SK-N-SH (cell line): ENCODE results near the gene SH3PXD2B. TPM values are rescaled to one million over a fixed set of nuclear protein-coding genes. Genes with fewer than 3 reads are reported as not detected.

Source experiments
- CTCF ChIA-PET: fragments of 300-600, 350-600 bp; formaldehyde crosslinking; extraction: SDS; loops from one replicate; lab custom pipeline; 2021; lab: Yijun Ruan, JAX
- POLR2A ChIA-PET: fragments of 350-600 bp; sonication (Branson Sonifier 250); formaldehyde crosslinking; extraction: SDS; loops from one replicate; lab custom pipeline; 2020; ENCODE audit warnings: antibody characterized with exemption, inconsistent platforms; lab: Yijun Ruan, JAX
- DNase-seq: peaks from one replicate; pipeline ENCODE4 v3.0.0; 2012
- H2AFZ ChIP-seq: fragments of 200-600 bp; sonication (generic); 2 replicates; pipeline ENCODE4 v1.8.1; 2016; ENCODE audit warnings: antibody characterized with exemption, mild to moderate bottlenecking, low read depth
- H3F3A ChIP-seq: fragments of 200-600 bp; sonication (generic); replicated peaks from 2 replicates; pipeline ENCODE3; 2016; ENCODE audit warnings: antibody characterized with exemption, mild to moderate bottlenecking; ENCODE audit not compliant: insufficient read depth
- H3K27ac ChIP-seq, 2 experiments: fragments of 200-500 bp in 1 of 2; fragments of 200-600 bp in 1 of 2; sonication (Bioruptor generic) in 1 of 2; sonication (generic), shearing (Covaris generic) in 1 of 2; 2 replicates each; pipeline versions ENCODE4 v1.5.1 to v1.6.1; 2014 to 2016; ENCODE audit warnings: low read depth in 2 of 2, inconsistent platforms in 1 of 2, low read length in 1 of 2, mild to moderate bottlenecking in 1 of 2, mixed read lengths in 1 of 2
- H3K27me3 ChIP-seq: fragments of 200-600 bp; sonication (generic), shearing (Covaris generic); 2 replicates; pipeline ENCODE4 v1.6.1; 2016; ENCODE audit warnings: mixed run types; ENCODE audit not compliant: insufficient read depth
- H3K36me3 ChIP-seq, 2 experiments: fragments of 200-500 bp in 1 of 2; fragments of 200-600 bp in 1 of 2; sonication (Bioruptor generic) in 1 of 2; sonication (generic) in 1 of 2; replicated peaks in 1 of 2; 2 replicates each; pipeline versions ENCODE3 to v1.5.1; 2014 to 2016; ENCODE audit warnings: low read length in 1 of 2, mild to moderate bottlenecking in 1 of 2; ENCODE audit not compliant: insufficient read depth in 2 of 2, control insufficient read depth in 1 of 2
- H3K4me1 ChIP-seq, 2 experiments: fragments of 200-500 bp in 1 of 2; fragments of 200-600 bp in 1 of 2; sonication (Bioruptor generic) in 1 of 2; sonication (generic), shearing (Covaris generic) in 1 of 2; 2 replicates each; pipeline versions ENCODE4 v1.5.1 to v1.6.1; 2014 to 2016; ENCODE audit warnings: low read depth in 1 of 2, low read length in 1 of 2, mixed run types in 1 of 2; ENCODE audit not compliant: insufficient read depth in 2 of 2, control insufficient read depth in 1 of 2
- H3K4me2 ChIP-seq: fragments of 200-600 bp; sonication (generic), shearing (Covaris generic); 2 replicates; pipeline ENCODE4 v1.6.1; 2017; ENCODE audit warnings: mixed run types
- H3K4me3 ChIP-seq, 2 experiments: fragments of 200-500 bp in 1 of 2; fragments of 200-600 bp in 1 of 2; sonication (Bioruptor generic) in 1 of 2; sonication (generic), shearing (Covaris generic) in 1 of 2; 2 replicates each; pipeline versions ENCODE4 v1.5.1 to v1.8.1; 2014 to 2016; ENCODE audit warnings: low read depth in 2 of 2, inconsistent platforms in 1 of 2, low read length in 1 of 2, mild to moderate bottlenecking in 1 of 2, mixed read lengths in 1 of 2, moderate library complexity in 1 of 2
- H3K79me2 ChIP-seq: fragments of 200-600 bp; sonication (generic); 2 replicates; pipeline ENCODE4 v1.8.1; 2017; ENCODE audit warnings: mild to moderate bottlenecking; ENCODE audit not compliant: insufficient read depth
- H3K9ac ChIP-seq: fragments of 200-600 bp; sonication (generic); 2 replicates; pipeline ENCODE4 v1.6.1; 2017; ENCODE audit warnings: mixed run types
- H3K9me2 ChIP-seq: fragments of 200-600 bp; sonication (generic); 2 replicates; pipeline ENCODE4 v1.6.1; 2017; ENCODE audit warnings: mixed run types
- H3K9me3 ChIP-seq: fragments of 200-600 bp; sonication (generic); 2 replicates; pipeline ENCODE4 v1.6.1; 2017; ENCODE audit warnings: mixed run types, mild to moderate bottlenecking, moderate library complexity
- H4K20me1 ChIP-seq: fragments of 200-600 bp; sonication (generic); 2 replicates; pipeline ENCODE4 v1.6.1; 2017; ENCODE audit warnings: mild to moderate bottlenecking, mixed run types; ENCODE audit not compliant: insufficient read depth
- EP300 ChIP-seq, 2 experiments: IDR thresholded peaks; 2 replicates each; pipeline versions ENCODE4 v1.4.0 to v1.6.1; 2012; ENCODE audit warnings: borderline replicate concordance in 1 of 2, low read depth in 1 of 2, low read length in 1 of 2
- EZH2phosphoT487 ChIP-seq: fragments of 200-600 bp; sonication (generic); IDR thresholded peaks from 2 replicates; pipeline ENCODE4 v1.6.1; 2017; ENCODE audit warnings: low read depth, mixed run types, mild to moderate bottlenecking, antibody characterized with exemption, moderate library complexity, borderline replicate concordance
- FOSL2 ChIP-seq: IDR thresholded peaks from 2 replicates; pipeline ENCODE4 v1.4.0; 2012; ENCODE audit warnings: low read depth, mild to moderate bottlenecking, moderate library complexity, borderline replicate concordance
- FOXJ3 ChIP-seq: sonication (generic); formaldehyde crosslinking; IDR thresholded peaks from 2 replicates; pipeline ENCODE4 v1.5.1; 2020; ENCODE audit warnings: mild to moderate bottlenecking, missing genetic modification reagents
- FOXM1 ChIP-seq: IDR thresholded peaks from 2 replicates; pipeline ENCODE4 v1.4.0; 2012; ENCODE audit warnings: low read depth, mild to moderate bottlenecking
- JUND ChIP-seq: IDR thresholded peaks from 2 replicates; pipeline ENCODE4 v1.4.0; 2012
- MXI1 ChIP-seq: IDR thresholded peaks from 2 replicates; pipeline ENCODE4 v1.6.1; 2012; ENCODE audit warnings: mild to moderate bottlenecking, low read depth, low read length, improper control_type of control experiment
- RAD21 ChIP-seq: IDR thresholded peaks from 2 replicates; pipeline ENCODE4 v1.6.1; 2012; ENCODE audit warnings: mild to moderate bottlenecking, low read length
- RCOR1 ChIP-seq: fragments of 150-350 bp; IDR thresholded peaks from 2 replicates; pipeline ENCODE4 v1.6.1; 2017; ENCODE audit warnings: antibody characterized with exemption, low read length
- RXRA ChIP-seq: IDR thresholded peaks from 2 replicates; pipeline ENCODE4 v1.4.0; 2012; ENCODE audit warnings: low read depth, mild to moderate bottlenecking, borderline replicate concordance
- SIN3A ChIP-seq: IDR thresholded peaks from 2 replicates; pipeline ENCODE4 v1.6.1; 2012; ENCODE audit warnings: low read depth, mild to moderate bottlenecking, low read length, moderate library complexity, borderline replicate concordance
- SMC3 ChIP-seq: IDR thresholded peaks from 2 replicates; pipeline ENCODE4 v1.6.1; 2012; ENCODE audit warnings: low read depth, low read length, improper control_type of control experiment
- TEAD4 ChIP-seq: IDR thresholded peaks from 2 replicates; pipeline ENCODE4 v1.4.0; 2012; ENCODE audit warnings: mild to moderate bottlenecking, borderline replicate concordance; ENCODE audit not compliant: insufficient read depth
- USF1 ChIP-seq: IDR thresholded peaks from 2 replicates; pipeline ENCODE4 v1.4.0; 2012; ENCODE audit warnings: low read depth, borderline replicate concordance
- WGBS: methylation state at CpG from one replicate; pipeline ENCODE4 v1.1.6; 2017; ENCODE audit warnings: low lambda C conversion rate; 5-methylcytosine and 5-hydroxymethylcytosine counted together
- polyA plus RNA-seq, 3 experiments: library from polyadenylated mRNA; depleted of rRNA; stranded (reverse); fragments of >200 nt; gene quantifications; 2 replicates each; pipeline ENCODE4 v1.2.3, GENCODE V29; 2012
- TF ChIP-seq, protein P1 (sequence below): fragments of 200-600 bp; sonication (generic); IDR thresholded peaks from 2 replicates; pipeline ENCODE4 v1.6.1; 2017; ENCODE audit warnings: antibody characterized with exemption, mild to moderate bottlenecking, moderate library complexity

SH3PXD2B gene
- polyA plus RNA-seq, 1 of the 3 experiments (the other 2 are of a cell fraction), result 15.0 TPM

DNA sequence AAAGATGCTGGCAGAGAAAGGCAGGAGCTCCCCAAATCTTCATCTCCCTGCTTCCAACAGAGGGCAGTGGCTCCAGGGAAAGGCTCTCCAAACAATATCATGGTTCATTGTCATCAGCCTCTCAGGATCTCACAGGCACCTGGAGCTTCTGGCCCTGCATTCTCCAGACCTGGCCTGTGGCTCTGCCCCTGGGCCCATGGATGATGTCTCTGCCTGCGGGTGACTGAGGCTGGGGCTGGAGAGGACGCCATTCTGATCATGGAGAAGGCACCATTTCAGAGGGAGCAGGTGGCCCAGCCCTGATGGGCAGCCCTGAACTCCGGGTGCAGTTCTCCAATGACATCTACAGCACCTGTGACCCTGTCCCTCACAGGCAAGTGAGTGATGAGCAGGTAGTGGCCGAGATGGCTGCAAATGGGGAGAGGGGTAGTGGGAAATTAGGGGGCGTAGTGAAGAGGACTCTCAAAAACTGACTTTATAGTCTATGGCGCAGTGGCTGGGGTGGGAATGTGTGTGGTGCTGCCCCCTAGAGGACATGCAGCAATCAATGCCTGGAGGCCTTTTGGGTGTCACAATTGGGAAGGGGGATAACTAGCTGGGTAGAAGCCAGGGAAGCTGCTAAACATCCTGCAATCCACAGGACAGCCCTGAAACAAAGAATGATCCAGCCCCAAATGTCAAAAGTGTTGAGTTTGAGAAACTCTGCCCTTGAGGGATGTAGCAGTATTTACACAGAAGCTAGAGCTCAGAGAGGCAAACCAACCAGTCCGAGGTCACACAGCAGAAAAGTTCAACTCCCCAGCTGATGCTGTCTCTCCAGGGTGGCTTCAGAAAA lies 3.2 kb downstream of the SH3PXD2B start:
- Histone ChIP-seq H3K79me2 (peaks cover 81% of the 10 kb centered on the region), H3K36me3 (peaks cover 9% of the 10 kb centered on the region in 2 experiments), H3K9me3 (no peaks in the 10 kb centered on the region), H3K27me3 (no peaks in the 10 kb centered on the region), H3K4me3 (no peak overlapping the region; a peak in 1 of 4 replicates), H3K27ac (peak overlapping the region in 1 of 2 experiments; percentile 92; a peak in 2 of 4 replicates), H3K9me2 (no peaks in the 10 kb centered on the region), H2AFZ (no peak overlapping the region), H3K4me1 (peaks cover 16 to 36% of the 10 kb centered on the region in 2 experiments; a peak in 2 of 4 replicates), H3F3A (peaks cover 26% of the 10 kb centered on the region), H3K4me2 (peak overlapping the region; percentile 95), H4K20me1 (peaks cover 61% of the 10 kb centered on the region), H3K9ac (no peak overlapping the region)
- TF ChIP-seq MXI1 (no peak), FOXM1 (no peak), SMC3 (peak; percentile 24), RXRA (no peak), JUND (no peak), FOSL2 (no peak), RCOR1 (no peak), RAD21 (peak; percentile 46)
- TF ChIP-seq, protein P1, sequence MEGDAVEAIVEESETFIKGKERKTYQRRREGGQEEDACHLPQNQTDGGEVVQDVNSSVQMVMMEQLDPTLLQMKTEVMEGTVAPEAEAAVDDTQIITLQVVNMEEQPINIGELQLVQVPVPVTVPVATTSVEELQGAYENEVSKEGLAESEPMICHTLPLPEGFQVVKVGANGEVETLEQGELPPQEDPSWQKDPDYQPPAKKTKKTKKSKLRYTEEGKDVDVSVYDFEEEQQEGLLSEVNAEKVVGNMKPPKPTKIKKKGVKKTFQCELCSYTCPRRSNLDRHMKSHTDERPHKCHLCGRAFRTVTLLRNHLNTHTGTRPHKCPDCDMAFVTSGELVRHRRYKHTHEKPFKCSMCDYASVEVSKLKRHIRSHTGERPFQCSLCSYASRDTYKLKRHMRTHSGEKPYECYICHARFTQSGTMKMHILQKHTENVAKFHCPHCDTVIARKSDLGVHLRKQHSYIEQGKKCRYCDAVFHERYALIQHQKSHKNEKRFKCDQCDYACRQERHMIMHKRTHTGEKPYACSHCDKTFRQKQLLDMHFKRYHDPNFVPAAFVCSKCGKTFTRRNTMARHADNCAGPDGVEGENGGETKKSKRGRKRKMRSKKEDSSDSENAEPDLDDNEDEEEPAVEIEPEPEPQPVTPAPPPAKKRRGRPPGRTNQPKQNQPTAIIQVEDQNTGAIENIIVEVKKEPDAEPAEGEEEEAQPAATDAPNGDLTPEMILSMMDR, result peak; percentile 82
- CTCF ChIA-PET, result interaction anchor here (0.6 to 6.5 kb wide), 41 partner anchors 8 to 491 kb away, joined by 3 to 91 read pairs (median 4); partner anchors contain the start of gene NEURL1B
- DNase-seq, result peak; percentile 64
- POLR2A ChIA-PET, result interaction anchor here (1.1 kb wide), 1 partner anchor 14 kb away, joined by 4 read pairs; no protein-coding TSS in a partner anchor
- WGBS, result 94% methylated on average over 7 of the region's 7 CpGs

DNA sequence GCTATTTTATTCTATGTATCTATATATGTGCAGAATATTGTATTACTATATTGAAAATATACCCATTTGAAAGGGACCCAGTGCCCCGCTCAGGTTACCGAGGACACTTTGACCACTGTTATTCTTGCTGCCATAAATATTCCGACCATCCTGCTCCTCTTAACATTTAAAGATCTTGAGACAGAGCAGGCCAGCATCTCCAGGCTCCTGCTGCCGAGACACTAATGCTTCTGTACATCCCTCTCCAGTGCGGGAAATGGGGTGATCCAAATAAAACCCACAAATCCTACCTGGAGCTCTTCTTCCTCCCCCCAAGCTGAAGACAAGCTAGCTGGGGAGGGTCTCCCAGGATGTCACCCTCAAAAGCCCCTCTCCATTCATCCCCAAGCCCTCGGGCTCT lies 3.9 kb downstream of the SH3PXD2B start:
- TF ChIP-seq FOXJ3, result no peak
- TF ChIP-seq EP300 (IDR thresholded peaks at IDR 0.05; ENCODE audit: borderline replicate concordance in 1 of 2, low read depth in 1 of 2, low read length in 1 of 2), result no peak
- no peak for TF ChIP-seq EZH2phosphoT487
- no peak for TF ChIP-seq TEAD4
- no peak for TF ChIP-seq USF1
- no peak for TF ChIP-seq SIN3A
- TF ChIP-seq, protein P1, result no peak
- Histone ChIP-seq H3K4me3 (no peak overlapping the region), H3K9me3 (no peaks in the 10 kb centered on the region), H3K79me2 (peaks cover 87% of the 10 kb centered on the region), H2AFZ (no peak overlapping the region), H3K4me1 (peaks cover 16 to 38% of the 10 kb centered on the region in 2 experiments; a peak in 2 of 4 replicates), H3K36me3 (peaks cover 9% of the 10 kb centered on the region in 2 experiments), H3K4me2 (peak overlapping the region; percentile 95), H3K27ac (no peak overlapping the region; a peak in 1 of 4 replicates), H3K9ac (no peak overlapping the region), H3F3A (peaks cover 22% of the 10 kb centered on the region), H3K27me3 (no peaks in the 10 kb centered on the region), H4K20me1 (peaks cover 67% of the 10 kb centered on the region), H3K9me2 (no peaks in the 10 kb centered on the region)
- WGBS, result 94% methylated on average over 6 of the region's 6 CpGs
- no peak for DNase-seq
- CTCF ChIA-PET, result interaction anchor here (0.7 to 6.5 kb wide), 21 partner anchors 10 to 375 kb away, joined by 3 to 91 read pairs (median 3); partner anchors contain the start of gene NEURL1B
- POLR2A ChIA-PET, result interaction anchor here (1.1 kb wide), 1 partner anchor 13 kb away, joined by 4 read pairs; no protein-coding TSS in a partner anchor
